Measurements from ENCODE around the gene MAPK10. TPM values are rescaled to one million over a fixed set of nuclear protein-coding genes. Genes with fewer than 3 reads are reported as not detected.

Gene MAPK10
- total and polyA plus RNA-seq, 9 of the 15 experiments (the other 6 are each of a cell fraction or from before 2014, with no cell fraction given) = 0.10 to 0.53 (median 0.18) TPM; not detected in 4

GRCh38 chr4:86338989-86339388, 20.9 kb downstream of the MAPK10 start:
- no peak overlapping the region for H3K9ac ChIP-seq (ENCODE audit: insufficient read depth in 1 of 2, low read depth in 2 of 2, low read length in 2 of 2)
- H3K36me3 ChIP-seq (ENCODE audit: control insufficient read depth, insufficient read depth, low read length) = no peaks in the 10 kb centered on the region
- ATAC-seq (no peak), FAIRE-seq (no peak), DNase-seq (ENCODE audit: extremely low read depth in 1 of 4, low spot score in 3 of 4) (no peak)
- no peaks in the 10 kb centered on the region for H3K79me2 ChIP-seq (ENCODE audit: control insufficient read depth, insufficient read depth, low read length)
- ChIA-PET POLR2A (no interaction called here), CTCF (ENCODE audit: low intra/inter-chr PET ratio) (no interaction called here)
- TF ChIP-seq MTF1 (CRISPR knock-in tag; IDR thresholded peaks at IDR 0.05; ENCODE audit: borderline replicate concordance) (no peak), ZBTB34 (CRISPR knock-in tag; IDR thresholded peaks at IDR 0.05) (no peak), ZFP91 (CRISPR knock-in tag; IDR thresholded peaks at IDR 0.05) (no peak), MAFG (tag; conservative IDR thresholded peaks at IDR 0.05) (no peak), U2AF1 (optimal IDR thresholded peaks at IDR 0.05; ENCODE audit: low read depth, low read length) (no peak), ZNF23 (CRISPR knock-in tag; IDR thresholded peaks at IDR 0.05) (no peak), NFYB (IDR thresholded peaks at IDR 0.05; ENCODE audit: extremely low read depth, insufficient read length) (no peak), E2F3 (CRISPR knock-in tag; IDR thresholded peaks at IDR 0.05) (no peak), JUNB (CRISPR knock-in tag; conservative IDR thresholded peaks at IDR 0.05) (no peak), CREB1 (IDR thresholded peaks at IDR 0.05) (no peak), CREB1 (CRISPR knock-in tag; IDR thresholded peaks at IDR 0.05) (no peak), TRIM24 (IDR thresholded peaks at IDR 0.05) (no peak), THRB (CRISPR knock-in tag; conservative IDR thresholded peaks at IDR 0.05) (no peak)
- in situ Hi-C loops (cut with MboI) = no loop called here
- H3K27me3 ChIP-seq (ENCODE audit: control insufficient read depth in 2 of 2, insufficient read depth in 2 of 2, low read length in 2 of 2) = no peaks in the 10 kb centered on the region
- intact Hi-C loops (cut with micrococcal nuclease) = no loop called here
- no peaks in the 10 kb centered on the region for H3K9me3 ChIP-seq (replicated peaks; ENCODE audit: control insufficient read depth, insufficient read depth, low read depth, low read length)
- no peak overlapping the region for H3K27ac ChIP-seq (ENCODE audit: extremely low read depth, low read depth, low read length)
- H4K20me1 ChIP-seq (replicated peaks; ENCODE audit: control insufficient read depth, insufficient read depth, low read length) = no peaks in the 10 kb centered on the region
- no peaks in the 10 kb centered on the region for H3K4me1 ChIP-seq (replicated peaks in 1 of 2; ENCODE audit: control insufficient read depth in 2 of 2, insufficient read depth in 2 of 2, low read length in 2 of 2)
- no TSS peak for BruUV-seq (replicated peaks)
- H3K4me3 ChIP-seq = no peak overlapping the region
- H3K4me2 ChIP-seq (ENCODE audit: insufficient read depth, low read length) = no peak overlapping the region
- no peak overlapping the region for H2AFZ ChIP-seq (ENCODE audit: low read depth, low read length)
- no peaks in the 10 kb centered on the region for H3K9me1 ChIP-seq (ENCODE audit: control insufficient read depth, insufficient read depth, low read length)
- 5% methylated on average over 2 of the region's 2 CpGs for WGBS (ENCODE audit: insufficient coverage, low coverage, missing lambda C conversion rate)
